Measurements from ENCODE around the gene SRRM4. TPM values are rescaled to one million over a fixed set of nuclear protein-coding genes. Genes with fewer than 3 reads are reported as not detected.

Gene SRRM4
- total RNA-seq, 3 donors from 2014 or later: not detected

GRCh38 chr12:119168721-119169120 lies 187.4 kb downstream of the SRRM4 start:
- Mint-ChIP-seq H3K36me3 (ENCODE audit: insufficient read depth) (no peaks in the 10 kb centered on the region), H3K4me1 (ENCODE audit: low read depth) (no peaks in the 10 kb centered on the region), H3K27me3 (ENCODE audit: low read depth) (peaks cover 3% of the 10 kb centered on the region), H3K4me3 (no peak overlapping the region), H3K9me3 (peaks cover 4% of the 10 kb centered on the region)
- ATAC-seq (no peak), DNase-seq (no peak)

- Mint-ChIP-seq H3K4me3 (no peak overlapping the region), H3K36me3 (ENCODE audit: insufficient read depth) (no peaks in the 10 kb centered on the region), H3K4me1 (ENCODE audit: low read depth) (no peaks in the 10 kb centered on the region), H3K9me3 (peaks cover 4% of the 10 kb centered on the region), H3K27me3 (ENCODE audit: low read depth) (peaks cover 3% of the 10 kb centered on the region)
- ATAC-seq (no peak), DNase-seq (no peak)
Observed at GRCh38 chr12:119169150-119169549, 187.8 kb downstream of the SRRM4 start.

GRCh38 chr12:119171291-119171690 lies 189.9 kb downstream of the SRRM4 start:
- Mint-ChIP-seq H3K36me3 (ENCODE audit: insufficient read depth) (no peaks in the 10 kb centered on the region), H3K27me3 (ENCODE audit: low read depth) (peaks cover 8% of the 10 kb centered on the region), H3K9me3 (peaks cover 4% of the 10 kb centered on the region), H3K4me3 (no peak overlapping the region), H3K4me1 (ENCODE audit: low read depth) (no peaks in the 10 kb centered on the region)
- ATAC-seq (no peak), DNase-seq (no peak)

GRCh38 chr12:119171691-119172425 lies 190.5 kb downstream of the SRRM4 start:
- H3K27me3 Mint-ChIP-seq (ENCODE audit: low read depth): peaks cover 11% of the 10 kb centered on the region
- no peaks in the 10 kb centered on the region for H3K36me3 Mint-ChIP-seq (ENCODE audit: insufficient read depth)
- ATAC-seq: no peak
- DNase-seq: no peak
- H3K4me3 Mint-ChIP-seq: no peak overlapping the region
- H3K4me1 Mint-ChIP-seq (ENCODE audit: low read depth): no peaks in the 10 kb centered on the region
- H3K9me3 Mint-ChIP-seq: peaks cover 4% of the 10 kb centered on the region

GRCh38 chr12:119175081-119175480 lies 193.7 kb downstream of the SRRM4 start:
- Mint-ChIP-seq H3K4me1 (ENCODE audit: low read depth) (no peaks in the 10 kb centered on the region), H3K9me3 (peaks cover 4% of the 10 kb centered on the region), H3K36me3 (ENCODE audit: insufficient read depth) (no peaks in the 10 kb centered on the region), H3K27me3 (ENCODE audit: low read depth) (peaks cover 21% of the 10 kb centered on the region), H3K4me3 (no peak overlapping the region)
- ATAC-seq (no peak), DNase-seq (no peak)

GRCh38 chr12:119176267-119177055 lies 195.1 kb downstream of the SRRM4 start:
- Mint-ChIP-seq H3K9me3 (peaks cover 4% of the 10 kb centered on the region), H3K27me3 (ENCODE audit: low read depth) (peaks cover 23% of the 10 kb centered on the region), H3K4me3 (no peak overlapping the region), H3K36me3 (ENCODE audit: insufficient read depth) (no peaks in the 10 kb centered on the region), H3K4me1 (ENCODE audit: low read depth) (no peaks in the 10 kb centered on the region)
- DNase-seq (no peak), ATAC-seq (no peak)

- DNase-seq (no peak), ATAC-seq (no peak)
- Mint-ChIP-seq H3K4me3 (no peak overlapping the region), H3K9me3 (peaks cover 4% of the 10 kb centered on the region), H3K36me3 (ENCODE audit: insufficient read depth) (no peaks in the 10 kb centered on the region), H3K4me1 (ENCODE audit: low read depth) (no peaks in the 10 kb centered on the region), H3K27me3 (ENCODE audit: low read depth) (peaks cover 23% of the 10 kb centered on the region)
Observed at GRCh38 chr12:119177056-119177325, 195.7 kb downstream of the SRRM4 start.

GRCh38 chr12:119177724-119178380 lies 196.5 kb downstream of the SRRM4 start:
- H3K4me3 Mint-ChIP-seq: no peak overlapping the region

GRCh38 chr12:119178544-119179334 lies 197.4 kb downstream of the SRRM4 start, which contains the start of gene HSPB8:
TSS of gene HSPB8 (plus strand) at chr12:119178931. CDS start at chr12:119179313, 382 bp downstream.
- Mint-ChIP-seq H3K9me3 (no peaks in the 10 kb centered on the region), H3K4me3 (no peak within 1 kb of the TSS), H3K4me1 (ENCODE audit: low read depth) (no peaks in the 10 kb centered on the region), H3K27me3 (ENCODE audit: low read depth) (peaks cover 23% of the 10 kb centered on the region), H3K36me3 (ENCODE audit: insufficient read depth) (no peaks in the 10 kb centered on the region)
- no peak for ATAC-seq
- DNase-seq: no peak

More at GRCh38 chr12:119177724-119178380, 196.5 kb downstream of the SRRM4 start:
- no peaks in the 10 kb centered on the region for H3K36me3 Mint-ChIP-seq (ENCODE audit: insufficient read depth)
- no peak for DNase-seq
- H3K4me1 Mint-ChIP-seq (ENCODE audit: low read depth): no peaks in the 10 kb centered on the region
- peaks cover 23% of the 10 kb centered on the region for H3K27me3 Mint-ChIP-seq (ENCODE audit: low read depth)
- H3K9me3 Mint-ChIP-seq: no peaks in the 10 kb centered on the region
- ATAC-seq: no peak

- no peaks in the 10 kb centered on the region for H3K9me3 Mint-ChIP-seq
- H3K27me3 Mint-ChIP-seq (ENCODE audit: low read depth): peaks cover 21% of the 10 kb centered on the region
- no peaks in the 10 kb centered on the region for H3K4me1 Mint-ChIP-seq (ENCODE audit: low read depth)
- H3K36me3 Mint-ChIP-seq (ENCODE audit: insufficient read depth): no peaks in the 10 kb centered on the region
- no peak overlapping the region for H3K4me3 Mint-ChIP-seq
- no peak for DNase-seq
- no peak for ATAC-seq
Observed at GRCh38 chr12:119179335-119180021, 198.1 kb downstream of the SRRM4 start.

- no peaks in the 10 kb centered on the region for H3K36me3 Mint-ChIP-seq (ENCODE audit: insufficient read depth)
- no peak overlapping the region for H3K4me3 Mint-ChIP-seq
- no peaks in the 10 kb centered on the region for H3K9me3 Mint-ChIP-seq
- no peak for ATAC-seq
- H3K4me1 Mint-ChIP-seq (ENCODE audit: low read depth): no peaks in the 10 kb centered on the region
- no peak for DNase-seq
- peaks cover 19% of the 10 kb centered on the region for H3K27me3 Mint-ChIP-seq (ENCODE audit: low read depth)
Observed at GRCh38 chr12:119180380-119181040, 199.2 kb downstream of the SRRM4 start.

GRCh38 chr12:119181202-119181601 lies 199.9 kb downstream of the SRRM4 start:
- no peaks in the 10 kb centered on the region for H3K4me1 Mint-ChIP-seq (ENCODE audit: low read depth)
- no peak for DNase-seq
- H3K36me3 Mint-ChIP-seq (ENCODE audit: insufficient read depth): no peaks in the 10 kb centered on the region
- H3K4me3 Mint-ChIP-seq: no peak overlapping the region
- H3K27me3 Mint-ChIP-seq (ENCODE audit: low read depth): peaks cover 17% of the 10 kb centered on the region
- ATAC-seq: no peak
- no peaks in the 10 kb centered on the region for H3K9me3 Mint-ChIP-seq

- Mint-ChIP-seq H3K9me3 (no peaks in the 10 kb centered on the region), H3K4me1 (ENCODE audit: low read depth) (no peaks in the 10 kb centered on the region), H3K4me3 (no peak overlapping the region), H3K27me3 (ENCODE audit: low read depth) (peaks cover 12% of the 10 kb centered on the region), H3K36me3 (ENCODE audit: insufficient read depth) (no peaks in the 10 kb centered on the region)
- DNase-seq (no peak), ATAC-seq (no peak)
Observed at GRCh38 chr12:119181944-119182343, 200.6 kb downstream of the SRRM4 start.
